Fibroblast of the aortic adventitia (primary cell): ENCODE results near the gene PPTC7. TPM values are rescaled to one million over a fixed set of nuclear protein-coding genes. Genes with fewer than 3 reads are reported as not detected.
A peak's percentile ranks its signal among the peaks of the same experiment; 100 is the strongest.

Source experiments
- DNase-seq: peaks from one replicate; pipeline ENCODE4 v3.0.0-alpha.2; 2010; ENCODE audit warnings: low read depth
- H3K4me3 ChIP-seq: 2 replicates; pipeline ENCODE4 v1.5.1; 2011; ENCODE audit warnings: low read depth, mild to moderate bottlenecking, control low read depth, low read length, moderate library complexity
- total RNA-seq: library from RNA; depleted of rRNA; stranded (reverse); fragments of >200 nt; gene quantifications from 2 replicates; pipeline ENCODE4 v1.2.3, GENCODE V29; 2012; ENCODE audit warnings: low replicate concordance
- TF ChIP-seq, protein P1 (sequence below): IDR thresholded peaks from 2 replicates; pipeline ENCODE4 v1.5.1; 2011; ENCODE audit warnings: mild to moderate bottlenecking, low read length, control low read depth, inconsistent platforms; ENCODE audit not compliant: insufficient read depth

PPTC7 gene
- total RNA-seq, 1 donor = 11.9 TPM

- TF ChIP-seq, protein P1, sequence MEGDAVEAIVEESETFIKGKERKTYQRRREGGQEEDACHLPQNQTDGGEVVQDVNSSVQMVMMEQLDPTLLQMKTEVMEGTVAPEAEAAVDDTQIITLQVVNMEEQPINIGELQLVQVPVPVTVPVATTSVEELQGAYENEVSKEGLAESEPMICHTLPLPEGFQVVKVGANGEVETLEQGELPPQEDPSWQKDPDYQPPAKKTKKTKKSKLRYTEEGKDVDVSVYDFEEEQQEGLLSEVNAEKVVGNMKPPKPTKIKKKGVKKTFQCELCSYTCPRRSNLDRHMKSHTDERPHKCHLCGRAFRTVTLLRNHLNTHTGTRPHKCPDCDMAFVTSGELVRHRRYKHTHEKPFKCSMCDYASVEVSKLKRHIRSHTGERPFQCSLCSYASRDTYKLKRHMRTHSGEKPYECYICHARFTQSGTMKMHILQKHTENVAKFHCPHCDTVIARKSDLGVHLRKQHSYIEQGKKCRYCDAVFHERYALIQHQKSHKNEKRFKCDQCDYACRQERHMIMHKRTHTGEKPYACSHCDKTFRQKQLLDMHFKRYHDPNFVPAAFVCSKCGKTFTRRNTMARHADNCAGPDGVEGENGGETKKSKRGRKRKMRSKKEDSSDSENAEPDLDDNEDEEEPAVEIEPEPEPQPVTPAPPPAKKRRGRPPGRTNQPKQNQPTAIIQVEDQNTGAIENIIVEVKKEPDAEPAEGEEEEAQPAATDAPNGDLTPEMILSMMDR = no peak
- DNase-seq = no peak
- no peak overlapping the region for H3K4me3 ChIP-seq
Measured at GRCh38 chr12:110557300-110557699, 25.8 kb downstream of the PPTC7 start.

DNA sequence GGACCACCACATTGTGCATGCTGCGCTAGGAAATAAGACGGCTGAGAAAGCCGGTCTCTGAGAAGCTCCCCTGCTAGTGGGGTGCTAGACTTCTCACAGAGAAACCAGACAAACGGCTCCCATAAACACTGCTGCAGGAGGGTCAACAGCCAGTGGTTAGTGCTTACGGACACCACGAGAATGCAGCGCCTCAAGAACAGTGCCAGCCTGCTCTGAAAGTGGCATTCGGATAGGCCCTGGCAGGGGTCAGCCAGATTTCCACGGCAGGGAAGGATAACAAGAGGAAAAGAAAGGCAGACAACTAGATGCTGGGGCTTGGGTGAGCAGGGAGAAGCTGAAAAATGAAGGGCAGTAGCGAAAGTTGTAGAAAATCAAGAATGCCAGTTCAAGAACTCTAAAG is 26.4 kb downstream of the PPTC7 start:
- TF ChIP-seq, protein P1 = no peak
- no peak overlapping the region for H3K4me3 ChIP-seq
- no peak for DNase-seq

DNA sequence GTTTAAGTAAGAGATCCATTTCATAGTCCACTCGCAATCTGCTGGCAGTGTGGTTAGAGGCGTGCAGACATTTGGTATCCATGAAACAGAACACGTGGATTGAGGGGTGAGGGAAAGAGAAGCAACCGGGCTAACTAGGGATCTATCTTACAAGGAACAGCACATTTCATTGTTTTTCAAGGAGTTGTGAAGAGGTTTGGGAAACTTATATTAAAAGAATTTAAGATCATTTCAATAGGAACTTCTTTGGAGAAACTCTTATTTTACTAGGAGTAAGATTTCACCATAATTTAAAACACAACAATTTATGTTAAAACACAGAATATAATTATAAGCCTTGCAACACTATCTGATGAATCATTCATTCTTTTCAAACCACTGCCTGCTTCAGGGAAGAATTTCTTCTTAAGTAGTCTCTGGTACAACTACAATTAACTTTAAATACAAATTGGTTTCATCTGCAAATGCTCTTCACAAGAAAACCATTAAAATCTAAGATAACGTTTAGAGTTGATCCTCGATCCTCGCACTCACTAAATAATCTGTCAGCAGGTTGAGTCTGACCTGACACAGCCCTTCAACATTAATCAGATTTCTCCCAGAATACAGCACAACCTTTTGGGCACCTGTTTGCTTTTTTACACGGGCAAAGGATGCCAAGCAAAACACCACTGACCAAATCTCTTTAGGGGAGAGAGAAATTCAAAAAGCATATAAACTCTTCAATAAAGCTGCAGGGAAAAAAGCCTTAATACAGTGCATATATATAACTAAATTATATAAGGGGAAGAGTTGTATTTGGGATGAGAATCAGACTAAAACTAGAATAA is 27.3 kb downstream of the PPTC7 start:
- DNase-seq = peak; percentile 74
- TF ChIP-seq, protein P1 = no peak

DNA sequence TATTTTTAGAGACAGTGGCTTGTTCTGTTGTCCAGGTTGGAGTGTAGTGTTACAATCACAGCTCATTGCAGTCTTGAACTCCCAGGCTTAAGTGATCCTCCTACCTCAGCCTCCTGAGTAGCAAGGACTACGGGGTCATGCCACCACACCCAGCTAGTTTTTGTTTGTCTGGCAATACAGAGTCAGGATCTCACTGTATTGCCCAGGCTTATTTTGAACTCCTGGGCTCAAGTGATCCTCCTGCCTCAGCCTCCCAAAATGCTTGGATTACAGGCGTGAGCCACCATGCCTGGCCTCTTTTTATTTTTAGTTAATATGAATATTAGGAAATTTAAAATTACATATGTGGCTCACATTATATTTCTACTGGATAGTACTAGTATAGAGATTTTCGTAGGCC is 28.9 kb downstream of the PPTC7 start:
- TF ChIP-seq, protein P1 = no peak
- no peak for DNase-seq
- H3K4me3 ChIP-seq = no peak overlapping the region

More for the DNA sequence above, 27.3 kb downstream of the PPTC7 start:
- no peak overlapping the region for H3K4me3 ChIP-seq

DNA sequence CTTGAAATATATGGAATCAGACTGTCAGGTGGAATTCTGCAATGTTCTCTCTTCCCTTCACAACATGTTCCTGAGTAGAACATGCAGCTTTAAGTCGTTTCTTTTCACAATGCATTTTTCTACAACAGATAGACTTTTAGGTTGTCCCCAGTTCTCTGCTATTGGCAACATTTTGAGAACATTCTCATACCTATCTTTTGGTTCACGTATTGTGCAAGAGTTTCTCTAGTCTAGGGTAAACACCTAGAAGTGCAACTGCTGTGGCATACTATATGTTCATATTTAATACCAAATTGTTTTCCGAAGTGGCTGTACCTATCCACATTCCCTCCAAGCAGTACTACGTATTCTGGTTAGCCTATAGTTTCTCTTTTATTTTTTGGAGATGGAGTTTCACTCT is 32.1 kb downstream of the PPTC7 start:
- no peak for DNase-seq
- H3K4me3 ChIP-seq = no peak overlapping the region
- TF ChIP-seq, protein P1 = no peak

GRCh38 chr12:110549716-110550115 is 33.4 kb downstream of the PPTC7 start:
- no peak for DNase-seq
- TF ChIP-seq, protein P1 = no peak
- no peak overlapping the region for H3K4me3 ChIP-seq

GRCh38 chr12:110548678-110549077 is 34.4 kb downstream of the PPTC7 start:
- no peak overlapping the region for H3K4me3 ChIP-seq
- TF ChIP-seq, protein P1 = no peak
- DNase-seq = no peak
